Effector memory CD4-positive, alpha-beta T cell (primary cell): ENCODE measurements around the gene TRAP1.
"Not testable (repeated sequence)": the region's sequence is repeated elsewhere in the genome, so short reads cannot be mapped to it uniquely, and the experiment has no call there.

Experiments
- DNase-seq, 3 donors: peaks; one replicate each; pipeline ENCODE4 v3.0.0-alpha.2; 2020
- H3K27ac ChIP-seq: 2 replicates; pipeline ENCODE4 v1.7.0; 2013; ENCODE audit warnings: mild to moderate bottlenecking, low read length, moderate library complexity; ENCODE audit not compliant: insufficient read depth, poor library complexity, severe bottlenecking
- H3K27me3 ChIP-seq: replicated peaks from 2 replicates; pipeline ENCODE4 v1.7.0; 2013; ENCODE audit warnings: mild to moderate bottlenecking, low read length; ENCODE audit not compliant: insufficient read depth, control insufficient read depth, poor library complexity, severe bottlenecking
- H3K36me3 ChIP-seq: 2 replicates; pipeline ENCODE4 v1.7.0; 2013; ENCODE audit warnings: mild to moderate bottlenecking, low read length, moderate library complexity; ENCODE audit not compliant: control insufficient read depth, insufficient read depth
- H3K4me1 ChIP-seq: 2 replicates; pipeline ENCODE4 v1.7.0; 2013; ENCODE audit warnings: low read length, mild to moderate bottlenecking; ENCODE audit not compliant: control insufficient read depth, insufficient read depth, poor library complexity, severe bottlenecking
- H3K4me3 ChIP-seq: 2 replicates; pipeline ENCODE4 v1.7.0; 2013; ENCODE audit warnings: low read length, low read depth, mild to moderate bottlenecking; ENCODE audit not compliant: insufficient read depth, poor library complexity, severe bottlenecking
- H3K9me3 ChIP-seq: 2 replicates; pipeline ENCODE4 v1.7.0; 2013; ENCODE audit warnings: mild to moderate bottlenecking, low read length, moderate library complexity; ENCODE audit not compliant: control insufficient read depth

TRAP1 gene

DNA sequence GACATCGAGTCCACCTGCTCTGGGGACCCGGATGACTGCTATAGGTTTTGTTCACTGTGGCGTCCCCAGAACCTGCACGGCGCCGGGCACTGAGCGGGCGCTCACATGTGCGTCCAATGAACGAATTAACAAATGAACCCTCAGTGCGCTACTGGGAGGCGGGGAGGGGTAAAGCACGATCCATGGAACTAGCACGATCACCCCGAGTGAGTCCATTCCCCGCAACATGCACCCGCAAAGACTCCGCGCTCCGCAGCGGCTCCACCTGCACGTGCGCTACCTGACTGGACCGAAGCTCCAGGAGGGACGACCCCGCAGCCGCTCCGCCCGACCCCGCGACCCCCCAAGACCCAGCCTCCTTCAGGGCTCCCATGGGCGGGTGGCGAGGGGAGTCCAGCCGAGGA, 491 bp downstream of the TRAP1 start:
- Histone ChIP-seq H3K27me3 (no peaks in the 10 kb centered on the region), H3K9me3 (no peaks in the 10 kb centered on the region), H3K4me1 (peaks cover 13% of the 10 kb centered on the region), H3K36me3 (peaks cover 4% of the 10 kb centered on the region), H3K27ac (peak overlapping the region; percentile 89), H3K4me3 (peak overlapping the region; percentile 98)
- DNase-seq = peak in 1 of 3 donors; percentile 5

DNA sequence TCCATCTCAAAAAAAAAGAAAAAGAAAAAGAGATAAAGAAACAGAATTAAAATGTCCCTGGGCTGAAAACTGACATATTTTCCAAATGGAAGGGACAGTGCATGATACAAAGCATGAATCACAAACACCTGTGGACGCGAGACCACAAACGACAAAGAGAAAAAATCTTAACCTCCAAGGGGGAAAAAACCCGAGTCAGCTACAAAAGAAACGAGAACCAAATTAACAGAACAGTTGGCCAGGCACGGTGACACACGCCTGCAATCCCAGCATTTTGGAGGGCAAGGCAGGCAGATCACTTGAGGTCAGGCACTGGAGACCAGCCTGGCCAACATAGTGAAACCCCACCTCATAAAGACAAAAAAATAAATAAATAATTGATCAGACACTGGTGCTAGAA, 1.9 kb downstream of the TRAP1 start:
- no peak for DNase-seq
- Histone ChIP-seq H3K27me3 (no peaks in the 10 kb centered on the region), H3K9me3 (no peaks in the 10 kb centered on the region), H3K36me3 (peaks cover 4% of the 10 kb centered on the region), H3K4me3 (no peak overlapping the region), H3K27ac (no peak overlapping the region), H3K4me1 (peaks cover 13% of the 10 kb centered on the region)

DNA sequence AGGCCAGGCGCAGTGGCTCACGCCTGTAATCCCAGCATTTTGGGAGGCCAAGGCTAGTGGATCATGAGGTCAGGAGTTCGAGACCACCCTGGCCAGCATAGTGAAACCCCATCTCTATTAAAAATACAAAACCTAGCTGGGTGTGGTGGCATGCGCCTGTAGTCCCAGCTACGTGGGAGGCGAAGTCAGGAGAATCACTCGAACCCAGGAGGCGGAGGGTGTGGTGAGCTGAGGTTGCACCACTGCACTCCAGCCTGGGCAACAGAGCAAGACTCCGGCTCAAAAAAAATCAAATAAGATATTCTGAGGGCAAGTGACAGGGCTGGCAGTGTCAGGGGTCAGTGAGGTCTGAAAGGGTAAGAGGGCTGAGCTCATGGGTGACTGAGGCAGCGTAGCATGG, 2.9 kb downstream of the TRAP1 start:
- H3K27ac ChIP-seq, H3K27me3 ChIP-seq, H3K9me3 ChIP-seq, H3K36me3 ChIP-seq, DNase-seq, H3K4me3 ChIP-seq: not testable (repeated sequence)
- peaks cover 13% of the 10 kb centered on the region for H3K4me1 ChIP-seq

DNA sequence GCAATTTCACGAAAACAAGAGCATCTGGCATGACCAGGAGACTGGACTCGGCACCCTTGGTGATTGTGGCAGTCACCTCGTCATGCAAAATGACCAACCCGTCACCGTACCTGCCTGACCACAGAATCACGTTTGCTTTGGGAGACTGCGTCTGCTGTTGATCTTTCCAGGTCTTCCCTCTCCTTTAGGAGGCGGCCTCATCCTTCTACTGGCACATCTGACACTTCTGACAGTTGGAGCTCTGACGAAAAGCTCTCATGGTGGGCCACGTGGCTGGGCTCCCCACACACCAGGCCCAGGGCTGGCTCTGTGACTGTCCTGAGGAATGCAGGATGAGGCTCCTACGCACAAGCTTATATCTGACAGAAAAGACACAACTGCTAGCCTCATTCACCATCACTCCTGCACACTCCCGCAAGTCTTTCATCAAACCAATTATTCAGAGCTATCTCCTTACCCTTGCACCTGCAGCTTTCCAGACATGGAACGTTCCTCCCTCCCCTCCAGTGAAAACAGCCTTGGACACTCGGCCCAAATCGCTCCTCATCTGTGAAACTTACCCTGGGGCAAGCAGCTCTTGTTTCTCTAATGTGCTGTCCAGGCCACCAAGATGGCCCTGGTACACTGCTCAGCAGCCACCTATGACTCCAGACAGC, 3.6 kb downstream of the TRAP1 start:
- Histone ChIP-seq H3K27me3 (no peaks in the 10 kb centered on the region), H3K27ac (no peak overlapping the region), H3K4me3 (no peak overlapping the region), H3K4me1 (peaks cover 13% of the 10 kb centered on the region), H3K9me3 (no peaks in the 10 kb centered on the region), H3K36me3 (peaks cover 4% of the 10 kb centered on the region)
- DNase-seq = no peak

DNA sequence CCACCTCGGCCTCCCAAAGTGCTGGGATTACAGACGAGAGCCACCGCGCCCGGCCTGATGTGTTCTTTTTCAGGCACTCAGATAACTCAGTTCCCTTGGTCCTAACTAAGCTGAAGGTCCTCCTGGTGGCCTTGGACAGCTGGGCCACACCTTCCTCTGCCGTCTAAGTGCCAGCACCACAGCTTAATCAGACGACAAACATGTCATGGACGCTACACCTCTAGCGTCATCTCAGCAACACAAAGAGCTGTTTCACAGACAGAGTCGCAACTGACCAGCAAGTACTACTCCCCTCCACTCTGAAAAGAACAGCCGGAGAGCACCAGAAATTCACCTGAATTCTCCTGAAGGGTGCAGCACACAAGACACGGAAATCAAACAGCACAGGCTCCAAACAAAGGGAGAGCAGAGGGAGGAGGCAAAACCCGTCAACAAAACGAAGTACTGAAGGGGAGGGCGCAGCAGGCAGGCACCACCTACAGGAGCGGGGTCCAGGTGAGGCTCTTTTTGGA, 4.4 kb downstream of the TRAP1 start:
- peaks cover 4% of the 10 kb centered on the region for H3K36me3 ChIP-seq
- H3K27ac ChIP-seq = no peak overlapping the region
- DNase-seq = no peak
- no peaks in the 10 kb centered on the region for H3K9me3 ChIP-seq
- H3K4me3 ChIP-seq = no peak overlapping the region
- peaks cover 11% of the 10 kb centered on the region for H3K4me1 ChIP-seq
- H3K27me3 ChIP-seq = no peaks in the 10 kb centered on the region

DNA sequence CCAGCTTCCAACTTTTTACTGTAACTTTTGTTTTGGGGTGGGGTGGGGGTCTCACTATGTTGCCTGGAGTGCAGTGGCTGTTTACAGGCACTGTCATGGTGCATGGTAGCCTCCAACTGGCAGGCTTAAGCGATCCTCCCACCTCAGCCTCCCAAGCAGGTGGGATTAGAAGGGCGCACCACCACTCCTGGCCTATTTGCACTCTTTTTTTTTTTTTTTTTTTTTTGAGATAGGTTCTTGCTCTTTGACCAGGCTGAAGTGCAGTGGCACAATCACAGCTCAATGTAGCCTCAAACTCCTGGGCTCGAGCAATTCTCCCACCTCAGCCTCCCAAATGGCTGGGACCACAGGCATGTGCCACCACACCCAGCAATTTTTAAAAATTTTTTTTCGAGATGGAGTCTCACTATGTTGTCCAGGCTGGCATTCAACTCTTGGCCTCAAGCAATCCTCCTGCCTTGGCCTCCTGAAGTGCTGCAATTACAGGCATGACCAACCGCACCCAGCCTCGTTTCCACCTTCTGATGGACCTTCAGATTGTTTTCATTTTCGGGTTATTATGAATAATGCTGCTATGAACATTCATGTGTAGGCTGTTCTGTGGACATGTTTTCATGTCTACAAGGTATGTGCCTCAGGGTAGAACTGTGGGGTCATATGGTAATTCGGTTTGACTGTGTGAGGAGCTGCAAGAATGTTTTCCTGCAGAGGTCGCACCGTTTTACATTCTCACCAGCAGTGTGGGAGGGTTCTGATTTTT, 10.9 kb downstream of the TRAP1 start:
- Histone ChIP-seq H3K4me1 (no peaks in the 10 kb centered on the region), H3K27me3 (no peaks in the 10 kb centered on the region), H3K9me3 (no peaks in the 10 kb centered on the region), H3K36me3 (no peaks in the 10 kb centered on the region), H3K27ac (no peak overlapping the region), H3K4me3 (no peak overlapping the region)
- DNase-seq = no peak

DNA sequence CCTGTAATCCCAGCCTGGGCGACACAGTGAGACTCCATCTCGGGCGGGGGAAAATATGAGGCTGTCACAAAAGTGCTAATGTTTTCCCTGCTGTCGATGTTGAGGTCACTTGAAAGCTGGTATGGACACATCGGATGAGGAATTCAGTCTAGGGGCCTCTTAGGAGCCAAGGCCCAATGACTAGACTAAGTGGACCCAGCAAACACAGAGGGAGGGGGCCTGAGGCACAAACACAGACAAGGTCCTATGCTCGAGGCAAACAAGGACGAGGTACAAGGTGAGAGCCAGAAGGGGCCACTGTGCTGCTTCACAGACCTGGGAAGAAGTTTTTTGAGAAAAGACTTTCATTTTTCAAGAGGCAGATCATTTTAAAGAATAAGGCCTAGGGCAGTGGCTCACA, 15.2 kb downstream of the TRAP1 start:
- DNase-seq = no peak
- H3K4me3 ChIP-seq = no peak overlapping the region

DNA sequence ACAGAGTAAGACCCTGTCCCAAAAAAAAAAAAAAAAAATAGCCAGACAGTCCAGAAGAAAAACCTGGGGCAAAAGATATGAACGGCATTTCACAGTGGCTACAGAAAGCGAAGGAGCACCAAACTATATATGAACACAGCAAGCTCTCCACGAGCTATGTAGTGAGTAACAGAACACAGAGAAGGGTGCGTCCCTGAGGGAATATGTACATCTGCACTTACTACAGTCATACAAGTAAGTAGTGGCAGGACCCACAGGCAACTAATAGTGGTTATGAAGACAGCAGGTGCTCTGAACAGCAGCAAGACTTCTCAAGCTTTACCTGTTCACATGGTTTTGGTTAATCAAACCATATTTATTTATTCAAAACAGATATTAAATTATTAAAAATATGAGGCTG, 15.8 kb downstream of the TRAP1 start:
- Histone ChIP-seq H3K9me3 (no peaks in the 10 kb centered on the region), H3K27me3 (no peaks in the 10 kb centered on the region), H3K27ac (no peak overlapping the region), H3K4me3 (no peak overlapping the region), H3K36me3 (no peaks in the 10 kb centered on the region), H3K4me1 (peaks cover 3% of the 10 kb centered on the region)
- no peak for DNase-seq

More for the DNA sequence above, 15.2 kb downstream of the TRAP1 start:
- Histone ChIP-seq H3K27me3 (no peaks in the 10 kb centered on the region), H3K4me1 (peaks cover 3% of the 10 kb centered on the region), H3K9me3 (no peaks in the 10 kb centered on the region), H3K36me3 (no peaks in the 10 kb centered on the region), H3K27ac (no peak overlapping the region)

DNA sequence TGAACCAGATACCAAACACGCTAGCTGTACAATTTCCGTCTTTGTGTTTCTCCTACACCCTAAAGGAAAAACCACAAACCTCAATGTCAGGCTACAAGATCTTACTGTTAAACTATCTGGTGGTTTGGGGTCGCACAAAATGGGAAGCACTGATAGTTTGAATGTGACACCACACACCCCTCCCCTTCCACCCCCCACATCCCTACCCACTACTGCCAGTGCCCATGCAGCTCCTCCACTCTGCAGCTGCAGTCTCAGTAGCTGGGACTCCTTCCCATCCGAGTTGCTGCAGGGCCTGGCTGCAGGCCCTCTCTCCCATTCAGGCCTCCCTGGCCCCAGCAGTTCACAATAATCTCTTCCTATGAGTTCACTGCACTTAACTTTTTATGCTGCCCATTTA, 18.4 kb downstream of the TRAP1 start:
- H3K4me1 ChIP-seq = peaks cover 3% of the 10 kb centered on the region
- no peaks in the 10 kb centered on the region for H3K27me3 ChIP-seq
- DNase-seq = no peak
- H3K36me3 ChIP-seq = no peaks in the 10 kb centered on the region
- H3K4me3 ChIP-seq = no peak overlapping the region
- no peaks in the 10 kb centered on the region for H3K9me3 ChIP-seq
- no peak overlapping the region for H3K27ac ChIP-seq
